GM23338 (cell line): ENCODE measurements around the gene TRABD. TPM values are rescaled to one million over a fixed set of nuclear protein-coding genes. Genes with fewer than 3 reads are reported as not detected.

Source experiments
- ATAC-seq: fragments of 200-7000 bp; cut with Tn5 transposase; 3 replicates; pipeline ENCODE4 v1.9.1; 2020
- DNase-seq: peaks from one replicate; pipeline ENCODE4 v3.0.0-alpha.2; 2015; ENCODE audit warnings: low spot score
- H2AFZ ChIP-seq: fragments of 200-600 bp; sonication (generic); 2 replicates; pipeline ENCODE4 v1.8.0; 2016; ENCODE audit warnings: antibody characterized with exemption, mild to moderate bottlenecking, moderate library complexity
- H3F3A ChIP-seq: fragments of 200-600 bp; sonication (generic); replicated peaks from 2 replicates; pipeline ENCODE4 v1.8.0; 2017; ENCODE audit warnings: antibody characterized with exemption, mixed run types, low read depth
- H3K27ac ChIP-seq: fragments of 200-600 bp; sonication (generic); 2 replicates; pipeline ENCODE4 v1.6.1; 2016; ENCODE audit warnings: low read depth
- H3K27me3 ChIP-seq: fragments of 200-600 bp; sonication (generic); 2 replicates; pipeline ENCODE4 v1.8.0; 2016; ENCODE audit warnings: mild to moderate bottlenecking, mixed run types, moderate library complexity; ENCODE audit not compliant: insufficient read depth
- H3K36me3 ChIP-seq: fragments of 200-600 bp; sonication (generic); 2 replicates; pipeline ENCODE4 v1.8.0; 2016; ENCODE audit warnings: mild to moderate bottlenecking; ENCODE audit not compliant: insufficient read depth
- H3K4me1 ChIP-seq: fragments of 200-600 bp; sonication (generic); 2 replicates; pipeline ENCODE4 v1.8.0; 2016; ENCODE audit warnings: mild to moderate bottlenecking, moderate library complexity; ENCODE audit not compliant: insufficient read depth
- H3K4me2 ChIP-seq: fragments of 200-600 bp; sonication (generic); 2 replicates; pipeline ENCODE4 v1.7.1; 2017; ENCODE audit warnings: mixed run types
- H3K4me3 ChIP-seq: fragments of 200-600 bp; sonication (generic); 2 replicates; pipeline ENCODE4 v1.6.1; 2016; ENCODE audit warnings: mixed run types
- H3K79me2 ChIP-seq: fragments of 200-600 bp; sonication (generic); replicated peaks from 2 replicates; pipeline ENCODE4 v1.8.0; 2017; ENCODE audit warnings: mild to moderate bottlenecking; ENCODE audit not compliant: insufficient read depth
- H3K9me2 ChIP-seq: fragments of 200-600 bp; sonication (generic); 2 replicates; pipeline ENCODE4 v1.8.0; 2017; ENCODE audit not compliant: insufficient read depth
- H4K20me1 ChIP-seq: fragments of 200-600 bp; sonication (generic); replicated peaks from 2 replicates; pipeline ENCODE4 v1.8.0; 2017; ENCODE audit warnings: mild to moderate bottlenecking; ENCODE audit not compliant: insufficient read depth
- H3K27ac Mint-ChIP-seq: 2 replicates; pipeline ENCODE4 v1.8.0; 2020; ENCODE audit warnings: inconsistent platforms, mild to moderate bottlenecking, moderate library complexity, mixed read lengths
- H3K27me3 Mint-ChIP-seq: 3 replicates; pipeline ENCODE4 v1.8.0; 2022; ENCODE audit warnings: low read depth, mild to moderate bottlenecking, moderate library complexity, mixed read lengths, inconsistent platforms; ENCODE audit not compliant: insufficient read depth, poor library complexity
- H3K36me3 Mint-ChIP-seq: 3 replicates; pipeline ENCODE4 v1.8.0; 2021; ENCODE audit warnings: low read depth, mild to moderate bottlenecking, inconsistent platforms, moderate library complexity, mixed read lengths
- H3K4me1 Mint-ChIP-seq: 3 replicates; pipeline ENCODE4 v1.8.0; 2020; ENCODE audit warnings: mild to moderate bottlenecking, inconsistent platforms, mixed read lengths
- H3K4me3 Mint-ChIP-seq: 3 replicates; pipeline ENCODE4 v1.8.0; 2021; ENCODE audit warnings: moderate library complexity, mild to moderate bottlenecking, inconsistent platforms, mixed read lengths
- H3K9me3 Mint-ChIP-seq: 3 replicates; pipeline ENCODE4 v1.8.0; 2020; ENCODE audit warnings: moderate library complexity, mild to moderate bottlenecking, inconsistent platforms, mixed read lengths
- CTCF ChIP-seq, 2 experiments: fragments of 200-600 bp in 1 of 2; sonication (generic) in 1 of 2; conservative IDR thresholded peaks; 2 replicates each; pipeline versions ENCODE4 v1.5.1 to v1.6.1; 2016 to 2017; ENCODE audit warnings: antibody characterized with exemption in 2 of 2, low read depth in 2 of 2, mild to moderate bottlenecking in 2 of 2, moderate library complexity in 1 of 2
- ETS1 ChIP-seq: IDR thresholded peaks from 2 replicates; pipeline ENCODE4 v1.6.1; 2016; ENCODE audit warnings: antibody characterized with exemption
- EZH2 ChIP-seq: fragments of 200-600 bp; sonication (generic); IDR thresholded peaks from one replicate; pipeline ENCODE4 v1.8.0; 2017; ENCODE audit warnings: antibody characterized with exemption, mild to moderate bottlenecking, low read depth; ENCODE audit not compliant: unreplicated experiment
- JUNB ChIP-seq: IDR thresholded peaks from one replicate; pipeline ENCODE4 v1.6.1; 2016; ENCODE audit warnings: antibody characterized with exemption; ENCODE audit not compliant: unreplicated experiment
- NANOG ChIP-seq: IDR thresholded peaks from 2 replicates; pipeline ENCODE4 v1.6.1; 2016; ENCODE audit warnings: antibody characterized with exemption, borderline replicate concordance
- ZNF114 ChIP-seq: fragments of 250-450 bp; sonication (Bioruptor Pico); IDR thresholded peaks from 2 replicates; pipeline ENCODE4 v1.5.0; 2020; ENCODE audit warnings: mild to moderate bottlenecking, moderate library complexity
- ZNF331 ChIP-seq: fragments of 250-450 bp; sonication (Bioruptor Pico); IDR thresholded peaks from 2 replicates; pipeline ENCODE4 v1.5.0; 2020; ENCODE audit warnings: low read depth, mild to moderate bottlenecking, moderate library complexity
- ZNF462 ChIP-seq: fragments of 250-450 bp; sonication (Bioruptor Pico); IDR thresholded peaks from 2 replicates; pipeline ENCODE4 v1.5.0; 2020; ENCODE audit warnings: mild to moderate bottlenecking, moderate library complexity
- polyA plus RNA-seq: library from polyadenylated mRNA; unstranded; fragments of >200 nt; fragmentation: Nextera tagmentation; extraction: Ambion mirVana; gene quantifications from 2 replicates; pipeline ENCODE4 v1.2.1, GENCODE V29; 2016
- total RNA-seq: library from RNA; depleted of rRNA; stranded (reverse); fragments of >200 nt; shearing (Covaris generic); gene quantifications from 2 replicates; pipeline ENCODE4 v1.2.3, GENCODE V29; 2014

Gene TRABD
- total and polyA plus RNA-seq, 2 experiments from 2014 or later = 44.1 to 66.1 TPM

- no peaks in the 10 kb centered on the region for H3F3A ChIP-seq
- peaks cover 6% of the 10 kb centered on the region for H3K4me1 Mint-ChIP-seq
- no peak overlapping the region for H3K4me2 ChIP-seq
These were observed 43.8 kb upstream of the TRABD start for GRCh38 chr22:50141891-50142363.

GRCh38 chr22:50143096-50143495, 42.6 kb upstream of the TRABD start:
- H3K27ac Mint-ChIP-seq = no peak overlapping the region
- Histone ChIP-seq H3K4me1 (no peaks in the 10 kb centered on the region), H3K27me3 (no peaks in the 10 kb centered on the region), H3F3A (no peaks in the 10 kb centered on the region), H4K20me1 (no peaks in the 10 kb centered on the region), H3K79me2 (no peaks in the 10 kb centered on the region), H3K27ac (no peak overlapping the region), H3K4me3 (no peak overlapping the region), H3K9me2 (no peaks in the 10 kb centered on the region), H3K4me2 (no peak overlapping the region), H2AFZ (no peak overlapping the region), H3K36me3 (no peaks in the 10 kb centered on the region)
- H3K36me3 Mint-ChIP-seq = no peaks in the 10 kb centered on the region
- peaks cover 8% of the 10 kb centered on the region for H3K27me3 Mint-ChIP-seq
- H3K4me1 Mint-ChIP-seq = peaks cover 6% of the 10 kb centered on the region
- no peaks in the 10 kb centered on the region for H3K9me3 Mint-ChIP-seq
- no peak for ATAC-seq
- H3K4me3 Mint-ChIP-seq = no peak overlapping the region
- no peak for DNase-seq
- TF ChIP-seq EZH2 (no peak), ZNF114 (CRISPR knock-in tag) (no peak), ZNF462 (no peak), JUNB (no peak), NANOG (no peak), ETS1 (no peak), CTCF (conservative IDR thresholded peaks at IDR 0.05; ENCODE audit: low read depth in 2 of 2) (no peak)

More at GRCh38 chr22:50141891-50142363, 43.8 kb upstream of the TRABD start:
- Histone ChIP-seq H3K36me3 (no peaks in the 10 kb centered on the region), H4K20me1 (no peaks in the 10 kb centered on the region), H3K79me2 (no peaks in the 10 kb centered on the region), H3K9me2 (no peaks in the 10 kb centered on the region), H2AFZ (no peak overlapping the region), H3K27ac (no peak overlapping the region), H3K4me3 (no peak overlapping the region), H3K4me1 (no peaks in the 10 kb centered on the region), H3K27me3 (no peaks in the 10 kb centered on the region)
- ATAC-seq (peak; percentile 76), DNase-seq (peak; percentile 76)
- Mint-ChIP-seq H3K36me3 (no peaks in the 10 kb centered on the region), H3K27ac (no peak overlapping the region), H3K27me3 (peaks cover 8% of the 10 kb centered on the region), H3K4me3 (no peak overlapping the region), H3K9me3 (no peaks in the 10 kb centered on the region)
- TF ChIP-seq CTCF (conservative IDR thresholded peaks at IDR 0.05; ENCODE audit: low read depth in 2 of 2) (peak; percentile 62 to 64), ZNF331 (CRISPR knock-in tag) (no peak)
